GM18505 (cell line): ENCODE results near the gene GDF15.

Source experiments
- ATAC-seq: cut with Tn5 transposase; IDR thresholded peaks from one replicate; pipeline ENCODE4 v1.9.1; 2021; ENCODE audit not compliant: unreplicated experiment
- POLR2A ChIP-seq: IDR thresholded peaks from 4 replicates; pipeline ENCODE4 v1.6.1; 2011; ENCODE audit warnings: borderline replicate concordance; ENCODE audit not compliant: insufficient read depth, insufficient read length; ENCODE audit errors: extremely low read depth

The GDF15 gene

GRCh38 chr19:18415178-18415867, 29.4 kb downstream of the GDF15 start:
- no peak for TF ChIP-seq POLR2A
- ATAC-seq, result no peak

- no peak for TF ChIP-seq POLR2A
- no peak for ATAC-seq
Observed at GRCh38 chr19:18416778-18417249, 30.9 kb downstream of the GDF15 start.

- TF ChIP-seq POLR2A, result no peak
- ATAC-seq, result no peak
Observed at GRCh38 chr19:18417250-18418028, 31.5 kb downstream of the GDF15 start.

GRCh38 chr19:18418029-18418482, 32.1 kb downstream of the GDF15 start:
- ATAC-seq, result no peak
- no peak for TF ChIP-seq POLR2A

GRCh38 chr19:18418483-18419194, 32.7 kb downstream of the GDF15 start:
- peak; percentile 8 for ATAC-seq
- no peak for TF ChIP-seq POLR2A

- ATAC-seq, result peak; percentile 43
- peak; percentile 32 for TF ChIP-seq POLR2A
Observed at GRCh38 chr19:18419195-18419698, 33.3 kb downstream of the GDF15 start, which contains the start of gene SSBP4. Gene SSBP4 (plus strand): TSS chr19:18419398. CDS start chr19:18419649, 251 bp downstream.

GRCh38 chr19:18419699-18420460, 33.9 kb downstream of the GDF15 start:
- TF ChIP-seq POLR2A, result no peak
- ATAC-seq, result peak; percentile 11

- no peak for ATAC-seq
- no peak for TF ChIP-seq POLR2A
Observed at GRCh38 chr19:18420930-18421329, 35.0 kb downstream of the GDF15 start.

GRCh38 chr19:18421371-18421959, 35.5 kb downstream of the GDF15 start:
- ATAC-seq, result no peak
- TF ChIP-seq POLR2A, result no peak

- no peak for TF ChIP-seq POLR2A
- no peak for ATAC-seq
Observed at GRCh38 chr19:18422530-18423191, 36.7 kb downstream of the GDF15 start.

- no peak for ATAC-seq
- TF ChIP-seq POLR2A, result no peak
Observed at GRCh38 chr19:18423258-18424020, 37.5 kb downstream of the GDF15 start.
